Right forelimb (tissue), 1 donor: Measurements from ENCODE around the gene C4orf33.
"Not testable (repeated sequence)": the region's sequence is repeated elsewhere in the genome, so short reads cannot be mapped to it uniquely, and the experiment has no call there.

Experiments
- DNase-seq: peaks from one replicate; pipeline ENCODE4 v3.0.0-alpha.2; 2018

The C4orf33 gene

GRCh38 chr4:129095811-129096454 lies at the start of gene C4orf33:
Gene C4orf33 (plus strand): TSS chr4:129096152. CDS start chr4:129102611, 6,459 bp downstream.
- peak; percentile 73 for DNase-seq

- no peak for DNase-seq
Measured at GRCh38 chr4:129059028-129059427, 36.9 kb upstream of the C4orf33 start.

- DNase-seq, result no peak
Measured at GRCh38 chr4:129062580-129062979, 33.4 kb upstream of the C4orf33 start.

GRCh38 chr4:129063640-129064039 lies 32.3 kb upstream of the C4orf33 start:
- DNase-seq, result no peak

GRCh38 chr4:129064717-129065116 lies 31.2 kb upstream of the C4orf33 start:
- no peak for DNase-seq

GRCh38 chr4:129069537-129069936 lies 26.4 kb upstream of the C4orf33 start:
- not testable (repeated sequence) for DNase-seq

- DNase-seq, result no peak
Measured at GRCh38 chr4:129077326-129077725, 18.6 kb upstream of the C4orf33 start.

- no peak for DNase-seq
Measured at GRCh38 chr4:129080129-129080528, 15.8 kb upstream of the C4orf33 start.

- no peak for DNase-seq
Measured at GRCh38 chr4:129082302-129082701, 13.7 kb upstream of the C4orf33 start.

GRCh38 chr4:129085472-129085871 lies 10.5 kb upstream of the C4orf33 start:
- no peak for DNase-seq

- no peak for DNase-seq
Measured at GRCh38 chr4:129087516-129087915, 8.4 kb upstream of the C4orf33 start.

GRCh38 chr4:129092631-129093190 lies 3.2 kb upstream of the C4orf33 start:
- DNase-seq, result no peak

GRCh38 chr4:129093191-129093920 lies 2.6 kb upstream of the C4orf33 start, which contains the start of gene SCLT1:
Gene SCLT1 (minus strand): TSS chr4:129093539. CDS start chr4:129093103, 436 bp downstream.
- peak; percentile 98 for DNase-seq

GRCh38 chr4:129094347-129094746 lies 1.6 kb upstream of the C4orf33 start:
- no peak for DNase-seq

GRCh38 chr4:129098531-129099001 lies 2.6 kb downstream of the C4orf33 start:
- DNase-seq, result no peak

GRCh38 chr4:129109965-129110824 lies 14.2 kb downstream of the C4orf33 start:
- no peak for DNase-seq

GRCh38 chr4:129110931-129111330 lies 15.0 kb downstream of the C4orf33 start:
- DNase-seq, result no peak

- DNase-seq, result no peak
Measured at GRCh38 chr4:129111919-129112318, 16.0 kb downstream of the C4orf33 start.

- DNase-seq, result no peak
Measured at GRCh38 chr4:129113434-129113833, 17.5 kb downstream of the C4orf33 start.

GRCh38 chr4:129113919-129114318 lies 18.0 kb downstream of the C4orf33 start:
- DNase-seq, result no peak

- DNase-seq, result no peak
Measured at GRCh38 chr4:129117705-129118104, 21.8 kb downstream of the C4orf33 start.

- DNase-seq, result not testable (repeated sequence)
Measured at GRCh38 chr4:129126614-129127013, 30.7 kb downstream of the C4orf33 start.

GRCh38 chr4:129129143-129129542 lies 33.2 kb downstream of the C4orf33 start:
- no peak for DNase-seq
